HCT116 (cell line): ENCODE measurements around the gene DPPA3. TPM values are rescaled to one million over a fixed set of nuclear protein-coding genes. Genes with fewer than 3 reads are reported as not detected.

ENCODE experiments used
- ATAC-seq: fragments of 200-7000 bp; cut with Tn5 transposase; 2 replicates; pipeline ENCODE4 v1.9.1; 2020; ENCODE audit warnings: mild to moderate bottlenecking, moderate library complexity
- BruUV-seq: library from RNA; stranded (reverse); fragments of 400-500 nt; replicated peaks from 2 replicates; lab custom pipeline; 2021; lab: Mats Ljungman, UMichigan
- CTCF ChIA-PET: fragments of 300-600 bp; sonication (Branson Sonifier 250); formaldehyde crosslinking; loops from one replicate; lab custom pipeline; 2021; ENCODE audit warnings: antibody characterized with exemption; lab: Charles Lee
- POLR2A ChIA-PET: fragments of 300-600, 350-600 bp; sonication (Branson Sonifier 250); formaldehyde crosslinking; loops from one replicate; lab custom pipeline; 2021; ENCODE audit warnings: antibody characterized with exemption; lab: Charles Lee
- RAD21 ChIA-PET, 2 experiments: fragments of 300-600 bp; sonication (Branson Sonifier 250); formaldehyde crosslinking; loops; one replicate each; lab custom pipeline; 2023; ENCODE audit warnings: low total read pairs in 2 of 2; ENCODE audit not compliant: uncharacterized antibody in 2 of 2, unreplicated experiment in 2 of 2, low non-redundant PET in 1 of 2; lab: Charles Lee
- DNase-seq: peaks from one replicate; pipeline ENCODE4 v3.0.0-alpha.2; 2010; ENCODE audit warnings: low read depth, low spot score
- H2AFZ ChIP-seq: fragments of 200-600 bp; shearing (Covaris generic), sonication (generic); 2 replicates; pipeline ENCODE4 v1.6.1; 2017; ENCODE audit warnings: low read depth, mixed run types, mixed read lengths, antibody characterized with exemption, low read length; ENCODE audit not compliant: poor library complexity, severe bottlenecking
- H3K27ac ChIP-seq: 2 replicates; pipeline ENCODE4 v1.5.1; 2012; ENCODE audit warnings: low read depth, low read length
- H3K27me3 ChIP-seq: fragments of 200-600 bp; sonication (generic); 2 replicates; pipeline ENCODE4 v1.6.1; 2016; ENCODE audit warnings: mixed run types, low read length, mixed read lengths; ENCODE audit not compliant: insufficient read depth
- H3K36me3 ChIP-seq, 2 experiments: fragments of 200-500 bp in 1 of 2; fragments of 200-600 bp in 1 of 2; sonication (Bioruptor generic) in 1 of 2; sonication (generic) in 1 of 2; 2 replicates each; pipeline versions ENCODE4 v1.5.1 to v1.6.1; 2014 to 2016; ENCODE audit warnings: low read length in 2 of 2, inconsistent platforms in 1 of 2, mixed read lengths in 1 of 2, mixed run types in 1 of 2; ENCODE audit not compliant: insufficient read depth in 2 of 2, control insufficient read depth in 1 of 2
- H3K4me1 ChIP-seq, 2 experiments: fragments of 200-600 bp in 1 of 2; sonication (generic) in 1 of 2; 2 replicates each; pipeline versions ENCODE4 v1.5.1 to v1.6.1; 2012 to 2017; ENCODE audit warnings: low read length in 2 of 2, inconsistent platforms in 1 of 2, mild to moderate bottlenecking in 1 of 2, mixed read lengths in 1 of 2, mixed run types in 1 of 2, moderate library complexity in 1 of 2; ENCODE audit not compliant: insufficient read depth in 2 of 2, control insufficient read depth in 1 of 2
- H3K4me2 ChIP-seq: fragments of 200-600 bp; sonication (generic); 2 replicates; pipeline ENCODE4 v1.6.1; 2017; ENCODE audit warnings: mixed run types, low read length, mixed read lengths
- H3K4me3 ChIP-seq, 2 experiments: fragments of 200-600 bp in 1 of 2; sonication (generic) in 1 of 2; replicated peaks in 1 of 2; 2 replicates each; pipeline ENCODE4 v1.5.1; 2011 to 2016; ENCODE audit warnings: low read length in 2 of 2, control low read depth in 1 of 2, low read depth in 1 of 2, mild to moderate bottlenecking in 1 of 2, mixed read lengths in 1 of 2, mixed run types in 1 of 2
- H3K79me2 ChIP-seq: fragments of 200-600 bp; sonication (generic); 2 replicates; pipeline ENCODE4 v1.6.1; 2017; ENCODE audit warnings: mild to moderate bottlenecking, mixed run types, low read length, moderate library complexity, mixed read lengths; ENCODE audit not compliant: insufficient read depth
- H3K9ac ChIP-seq: fragments of 200-600 bp; sonication (generic); 2 replicates; pipeline ENCODE4 v1.6.1; 2016; ENCODE audit warnings: low read length, mixed read lengths
- H3K9me2 ChIP-seq: fragments of 200-600 bp; sonication (generic), shearing (Covaris generic); 2 replicates; pipeline ENCODE4 v1.6.1; 2017; ENCODE audit warnings: mixed run types, mild to moderate bottlenecking, moderate library complexity; ENCODE audit not compliant: insufficient read depth
- H3K9me3 ChIP-seq, 2 experiments: fragments of 200-500 bp in 1 of 2; fragments of 200-600 bp in 1 of 2; sonication (Bioruptor generic) in 1 of 2; sonication (generic) in 1 of 2; 2 replicates each; pipeline ENCODE4 v1.6.1; 2014 to 2017; ENCODE audit warnings: low read length in 2 of 2, mixed read lengths in 2 of 2, inconsistent platforms in 1 of 2, low read depth in 1 of 2, mild to moderate bottlenecking in 1 of 2, mixed run types in 1 of 2, moderate library complexity in 1 of 2; ENCODE audit not compliant: control insufficient read depth in 1 of 2, insufficient read depth in 1 of 2
- H4K20me1 ChIP-seq: fragments of 200-600 bp; sonication (generic), shearing (Covaris generic); 2 replicates; pipeline ENCODE4 v1.6.1; 2017; ENCODE audit warnings: mixed run types, mild to moderate bottlenecking, moderate library complexity; ENCODE audit not compliant: insufficient read depth
- CEBPB ChIP-seq: IDR thresholded peaks from 2 replicates; pipeline ENCODE4 v1.6.1; 2012; ENCODE audit warnings: low read depth
- EGR1 ChIP-seq: IDR thresholded peaks from 2 replicates; pipeline ENCODE4 v1.6.1; 2012; ENCODE audit warnings: low read depth
- ELF1 ChIP-seq: IDR thresholded peaks from 2 replicates; pipeline ENCODE4 v1.6.1; 2012; ENCODE audit warnings: low read depth, borderline replicate concordance
- FOSL1 ChIP-seq: IDR thresholded peaks from 2 replicates; pipeline ENCODE4 v1.6.1; 2012; ENCODE audit warnings: low read depth
- POLR2A ChIP-seq: IDR thresholded peaks from 2 replicates; pipeline ENCODE4 v1.7.0; 2011; ENCODE audit warnings: borderline replicate concordance; ENCODE audit not compliant: insufficient read depth, insufficient read length; ENCODE audit errors: extremely low read depth
- POLR2AphosphoS5 ChIP-seq: IDR thresholded peaks from 2 replicates; pipeline ENCODE4 v1.6.1; 2011; ENCODE audit warnings: mild to moderate bottlenecking, low read depth, low read length, moderate library complexity
- RAD21 ChIP-seq: IDR thresholded peaks from 2 replicates; pipeline ENCODE4 v1.6.1; 2012; ENCODE audit warnings: low read depth, mild to moderate bottlenecking
- SIN3A ChIP-seq: IDR thresholded peaks from 2 replicates; pipeline ENCODE4 v1.6.1; 2012; ENCODE audit warnings: low read depth
- SP1 ChIP-seq: IDR thresholded peaks from 2 replicates; pipeline ENCODE4 v1.6.1; 2012; ENCODE audit warnings: low read depth
- SRF ChIP-seq: IDR thresholded peaks from 2 replicates; pipeline ENCODE4 v1.6.1; 2012; ENCODE audit warnings: low read depth
- TCF7L2 ChIP-seq: IDR thresholded peaks from 2 replicates; pipeline ENCODE4 v1.7.0; 2011; ENCODE audit warnings: borderline replicate concordance, inconsistent platforms; ENCODE audit not compliant: insufficient read depth, insufficient read length; ENCODE audit errors: extremely low read depth
- YY1 ChIP-seq: IDR thresholded peaks from 2 replicates; pipeline ENCODE4 v1.6.1; 2011; ENCODE audit warnings: low read length, low read depth, moderate library complexity, mild to moderate bottlenecking; ENCODE audit not compliant: insufficient replicate concordance; ENCODE audit errors: extremely low read depth
- ZNF274 ChIP-seq: fragments of 200-500 bp; sonication (Bioruptor generic); IDR thresholded peaks from 2 replicates; pipeline ENCODE4 v1.6.1; 2014; ENCODE audit warnings: mild to moderate bottlenecking, low read depth, low read length, inconsistent platforms
- intact Hi-C: fragments of 100-400 bp; cut with micrococcal nuclease; formaldehyde crosslinking; loops from 2 replicates; pipeline ENCODE4 v1.10.0; 2022
- total RNA-seq: library from RNA; stranded (reverse); gene quantifications from one replicate; pipeline ENCODE4 v1.2.1, GENCODE V29; 2021; ENCODE audit not compliant: unreplicated experiment
- TF ChIP-seq, protein P1 (sequence below): IDR thresholded peaks from 2 replicates; pipeline ENCODE4 v1.6.1; 2012
- TF ChIP-seq, protein P2 (sequence below), 3 experiments: fragments of 200-600 bp in 1 of 3; sonication (generic) in 1 of 3; IDR thresholded peaks in 2 of 3; conservative IDR thresholded peaks in 1 of 3; 2 replicates each; pipeline ENCODE4 v1.5.1; 2012 to 2017; ENCODE audit warnings: low read depth in 2 of 3, low read length in 2 of 3, antibody characterized with exemption in 1 of 3, borderline replicate concordance in 1 of 3, control low read depth in 1 of 3, mild to moderate bottlenecking in 1 of 3, mixed read lengths in 1 of 3, mixed run types in 1 of 3, moderate library complexity in 1 of 3; ENCODE audit not compliant: insufficient read depth in 1 of 3

The DPPA3 gene
- total RNA-seq, 1 experiment from 2014 or later = not detected

DNA sequence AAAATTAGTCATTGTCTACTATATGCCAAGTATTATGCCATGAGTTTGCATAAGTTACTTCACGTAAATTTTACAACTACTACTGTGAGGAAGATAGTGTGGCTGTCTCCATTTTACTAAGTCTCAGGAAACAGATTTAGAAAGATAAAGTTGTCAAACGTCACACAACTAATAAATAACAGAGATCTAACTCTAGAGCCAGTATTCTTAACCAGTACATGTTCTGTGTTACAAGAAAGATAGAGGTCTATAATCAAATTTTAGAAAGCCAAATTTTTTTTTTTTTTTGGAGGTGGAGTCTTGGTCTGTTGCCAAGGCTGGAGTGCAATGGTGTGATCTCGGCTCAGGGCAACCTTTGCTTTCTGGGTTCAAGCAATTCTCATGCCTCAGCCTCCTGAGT lies 21.8 kb downstream of the DPPA3 start:
- intact Hi-C loops = no loop called here
- H4K20me1 ChIP-seq = no peaks in the 10 kb centered on the region
- ChIA-PET CTCF (no interaction called here), POLR2A (no interaction called here), RAD21 (no interaction called here)
- no peak overlapping the region for H2AFZ ChIP-seq
- H3K9me2 ChIP-seq = no peaks in the 10 kb centered on the region
- H3K27ac ChIP-seq = no peak overlapping the region
- H3K9ac ChIP-seq = no peak overlapping the region
- H3K9me3 ChIP-seq = no peaks in the 10 kb centered on the region
- no peaks in the 10 kb centered on the region for H3K79me2 ChIP-seq
- BruUV-seq = no TSS peak
- ATAC-seq (no peak), DNase-seq (no peak)
- no peaks in the 10 kb centered on the region for H3K36me3 ChIP-seq
- H3K4me1 ChIP-seq = no peaks in the 10 kb centered on the region
- no peak overlapping the region for H3K4me3 ChIP-seq
- no peak overlapping the region for H3K4me2 ChIP-seq
- TF ChIP-seq CEBPB (no peak), FOSL1 (no peak), TCF7L2 (no peak), EGR1 (no peak), SIN3A (no peak), POLR2A (no peak), SRF (no peak), YY1 (no peak), RAD21 (no peak), POLR2AphosphoS5 (no peak), ZNF274 (no peak), ELF1 (no peak), SP1 (no peak)
- TF ChIP-seq, protein P1, sequence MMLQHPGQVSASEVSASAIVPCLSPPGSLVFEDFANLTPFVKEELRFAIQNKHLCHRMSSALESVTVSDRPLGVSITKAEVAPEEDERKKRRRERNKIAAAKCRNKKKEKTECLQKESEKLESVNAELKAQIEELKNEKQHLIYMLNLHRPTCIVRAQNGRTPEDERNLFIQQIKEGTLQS = no peak
- TF ChIP-seq, protein P2, sequence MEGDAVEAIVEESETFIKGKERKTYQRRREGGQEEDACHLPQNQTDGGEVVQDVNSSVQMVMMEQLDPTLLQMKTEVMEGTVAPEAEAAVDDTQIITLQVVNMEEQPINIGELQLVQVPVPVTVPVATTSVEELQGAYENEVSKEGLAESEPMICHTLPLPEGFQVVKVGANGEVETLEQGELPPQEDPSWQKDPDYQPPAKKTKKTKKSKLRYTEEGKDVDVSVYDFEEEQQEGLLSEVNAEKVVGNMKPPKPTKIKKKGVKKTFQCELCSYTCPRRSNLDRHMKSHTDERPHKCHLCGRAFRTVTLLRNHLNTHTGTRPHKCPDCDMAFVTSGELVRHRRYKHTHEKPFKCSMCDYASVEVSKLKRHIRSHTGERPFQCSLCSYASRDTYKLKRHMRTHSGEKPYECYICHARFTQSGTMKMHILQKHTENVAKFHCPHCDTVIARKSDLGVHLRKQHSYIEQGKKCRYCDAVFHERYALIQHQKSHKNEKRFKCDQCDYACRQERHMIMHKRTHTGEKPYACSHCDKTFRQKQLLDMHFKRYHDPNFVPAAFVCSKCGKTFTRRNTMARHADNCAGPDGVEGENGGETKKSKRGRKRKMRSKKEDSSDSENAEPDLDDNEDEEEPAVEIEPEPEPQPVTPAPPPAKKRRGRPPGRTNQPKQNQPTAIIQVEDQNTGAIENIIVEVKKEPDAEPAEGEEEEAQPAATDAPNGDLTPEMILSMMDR (IDR thresholded peaks at IDR 0.05 in 2 of 3, conservative IDR thresholded peaks at IDR 0.05 in 1 of 3; ENCODE audit: borderline replicate concordance in 1 of 3, insufficient read depth in 1 of 3, low read depth in 2 of 3, low read length in 2 of 3) = no peak
- no peaks in the 10 kb centered on the region for H3K27me3 ChIP-seq
